Stomach (tissue), 4 donors: ENCODE measurements around the gene CIB4.

Experiments used
- CTCF ChIP-seq, 7 experiments: fragments of 450-650 bp in 4 of 7; fragments of 200-600 bp in 3 of 7; sonication (generic) in 3 of 7; IDR thresholded peaks; one replicate each; pipeline ENCODE4 v1.5.1; 2016 to 2019; ENCODE audit warnings: antibody characterized with exemption in 7 of 7, control low read depth in 2 of 7, mild to moderate bottlenecking in 1 of 7
- POLR2A ChIP-seq, 4 donors: fragments of 450-650 bp; IDR thresholded peaks; one replicate each; pipeline ENCODE4 v1.6.1; 2016; ENCODE audit warnings: antibody characterized with exemption in 4 of 4, control low read depth in 2 of 4, mild to moderate bottlenecking in 1 of 4, moderate library complexity in 1 of 4

GRCh38 chr2:26599387-26599786, 41.8 kb downstream of the CIB4 start:
- TF ChIP-seq CTCF (IDR thresholded peaks at IDR 0.05): no peak
- no peak for TF ChIP-seq POLR2A (IDR thresholded peaks at IDR 0.05)
